Breast epithelium (tissue), 4 donors: ENCODE measurements around the gene RHOXF2. TPM values are rescaled to one million over a fixed set of nuclear protein-coding genes. Genes with fewer than 3 reads are reported as not detected.
"Not testable (repeated sequence)": the region's sequence is repeated elsewhere in the genome, so short reads cannot be mapped to it uniquely, and the experiment has no call there.

ENCODE experiments used
- DNase-seq, 2 donors: peaks; one replicate each; pipeline ENCODE4 v3.0.0-alpha.2; 2019; ENCODE audit warnings: low spot score in 2 of 2
- H3K27ac ChIP-seq, 2 donors: fragments of 200-600 bp; sonication (generic) in 1 of 2; one replicate each; pipeline ENCODE4 v1.5.1; 2016 to 2019; ENCODE audit warnings: mild to moderate bottlenecking in 1 of 2
- H3K27me3 ChIP-seq, 2 donors: fragments of 200-600 bp; sonication (generic) in 1 of 2; one replicate each; pipeline versions ENCODE4 v1.5.1 to v1.6.0; 2017 to 2019; ENCODE audit warnings: control low read depth in 1 of 2, mild to moderate bottlenecking in 1 of 2
- H3K36me3 ChIP-seq: fragments of 200-600 bp; one replicate; pipeline ENCODE4 v1.5.1; 2019
- H3K4me1 ChIP-seq, 2 donors: fragments of 200-600 bp; sonication (generic); one replicate each; pipeline ENCODE4 v1.5.1; 2016 to 2019; ENCODE audit warnings: control low read depth in 1 of 2
- H3K4me3 ChIP-seq, 3 donors: fragments of 200-600 bp; sonication (generic); 1 replicate in 2 of 3; 2 replicates in 1 of 3; pipeline ENCODE4 v1.5.1; 2016 to 2019; ENCODE audit warnings: mild to moderate bottlenecking in 3 of 3, moderate library complexity in 2 of 3
- H3K9me3 ChIP-seq, 2 donors: fragments of 200-600 bp; sonication (generic) in 1 of 2; one replicate each; pipeline ENCODE4 v1.5.1; 2016 to 2019; ENCODE audit warnings: control low read depth in 1 of 2
- CTCF ChIP-seq, 3 donors: fragments of 450-650 bp; IDR thresholded peaks; one replicate each; pipeline ENCODE4 v1.5.1; 2016 to 2017; ENCODE audit warnings: antibody characterized with exemption in 3 of 3, mild to moderate bottlenecking in 3 of 3, moderate library complexity in 3 of 3
- POLR2A ChIP-seq: fragments of 450-650 bp; IDR thresholded peaks from one replicate; pipeline ENCODE4 v1.6.1; 2016; ENCODE audit warnings: antibody characterized with exemption, mild to moderate bottlenecking, moderate library complexity
- POLR2AphosphoS5 ChIP-seq, 3 donors: sonication (generic); formaldehyde crosslinking; IDR thresholded peaks; one replicate each; pipeline ENCODE4 v1.6.1; 2017; ENCODE audit warnings: antibody characterized with exemption in 3 of 3
- intact Hi-C: fragments of 100-400 bp; cut with DNase I; formaldehyde crosslinking; loops from one replicate; pipeline ENCODE4 v1.15.1; 2023; ENCODE audit warnings: low total_unique reads
- total RNA-seq, 3 donors: library from RNA; depleted of rRNA; stranded (reverse); fragments of >200 nt; gene quantifications; one replicate each; pipeline ENCODE4 v1.1.0, GENCODE V29; 2016

Gene RHOXF2, protein sequence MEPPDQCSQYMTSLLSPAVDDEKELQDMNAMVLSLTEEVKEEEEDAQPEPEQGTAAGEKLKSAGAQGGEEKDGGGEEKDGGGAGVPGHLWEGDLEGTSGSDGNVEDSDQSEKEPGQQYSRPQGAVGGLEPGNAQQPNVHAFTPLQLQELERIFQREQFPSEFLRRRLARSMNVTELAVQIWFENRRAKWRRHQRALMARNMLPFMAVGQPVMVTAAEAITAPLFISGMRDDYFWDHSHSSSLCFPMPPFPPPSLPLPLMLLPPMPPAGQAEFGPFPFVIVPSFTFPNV
- total RNA-seq, result not detected

DNA sequence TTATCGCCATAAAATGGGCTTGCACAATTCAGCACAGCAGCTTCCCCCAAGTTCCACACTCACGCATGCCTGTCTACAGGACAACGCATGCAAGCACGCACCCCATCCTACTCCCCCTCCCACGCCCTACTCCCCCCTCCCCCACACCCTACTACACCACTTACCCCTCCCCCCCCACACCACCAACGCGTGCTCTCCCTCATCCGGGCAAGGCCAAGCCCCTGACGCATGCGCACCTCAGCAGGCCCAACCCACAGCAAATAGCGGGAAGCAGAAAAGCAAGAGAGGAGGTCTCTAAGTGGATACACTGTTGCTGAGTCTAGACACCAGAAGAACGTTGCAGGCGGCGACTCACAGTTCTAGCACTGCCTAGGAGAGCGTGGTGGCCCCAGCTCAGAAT lies at the start of gene RHOXF2:
Gene RHOXF2, plus strand, starts transcription at position 301 of the 400 bp plus-strand sequence. CDS start 138 bp downstream, outside the sequence.
- H3K9me3 ChIP-seq, DNase-seq, H3K27me3 ChIP-seq, intact Hi-C loops, H3K4me1 ChIP-seq, H3K27ac ChIP-seq, H3K36me3 ChIP-seq, H3K4me3 ChIP-seq: not testable (repeated sequence)

DNA sequence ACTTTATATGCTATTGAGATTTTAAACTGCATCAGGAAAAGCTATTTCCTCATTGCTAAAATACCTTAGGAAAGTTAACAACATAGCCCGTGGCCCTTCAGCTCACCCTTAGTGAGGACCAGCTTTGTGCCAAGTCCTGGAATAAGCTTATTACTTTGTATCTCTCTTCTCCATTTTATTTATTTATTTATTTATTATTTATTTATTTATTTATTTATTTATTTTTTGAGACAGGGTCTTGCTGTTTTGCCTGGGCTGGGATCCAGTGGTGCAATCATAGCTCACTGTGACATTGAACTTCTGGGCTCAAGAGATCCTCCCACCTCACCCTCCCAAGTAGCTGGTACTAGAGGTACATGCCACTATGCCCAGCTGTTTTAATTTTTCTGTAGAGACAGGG lies 49.0 kb upstream of the RHOXF2 start:
- H3K36me3 ChIP-seq, result no peaks in the 10 kb centered on the region
- H3K4me1 ChIP-seq, result no peaks in the 10 kb centered on the region
- peaks cover 0 to 4% of the 10 kb centered on the region in 2 donors for H3K9me3 ChIP-seq
- no peak for TF ChIP-seq POLR2AphosphoS5 (IDR thresholded peaks at IDR 0.05)
- intact Hi-C loops, result no loop called here
- H3K27ac ChIP-seq, result no peak overlapping the region
- no peak overlapping the region for H3K4me3 ChIP-seq
- no peak for DNase-seq
- H3K27me3 ChIP-seq, result no peaks in the 10 kb centered on the region

DNA sequence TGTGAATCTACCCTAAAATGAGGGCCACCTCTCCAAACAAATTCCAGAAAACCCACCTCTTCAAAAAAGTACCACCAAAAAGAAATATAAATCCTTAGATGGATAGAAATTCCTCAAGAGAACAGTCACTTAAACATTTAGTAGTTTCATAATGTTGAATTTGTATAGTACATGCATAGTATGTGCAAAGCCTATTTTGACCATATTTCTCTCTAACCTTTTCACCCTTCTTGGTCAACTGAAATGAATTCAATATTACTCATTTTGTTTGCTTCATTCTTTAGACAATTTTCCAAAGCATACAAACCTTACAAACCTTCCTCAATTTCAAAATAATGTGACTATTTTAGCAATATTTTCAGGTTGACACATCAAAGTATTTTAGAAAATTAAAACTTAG lies 46.8 kb upstream of the RHOXF2 start:
- intact Hi-C loops, result no loop called here
- DNase-seq, result no peak
- Histone ChIP-seq H3K36me3 (no peaks in the 10 kb centered on the region), H3K27me3 (no peaks in the 10 kb centered on the region), H3K27ac (no peak overlapping the region), H3K4me1 (no peaks in the 10 kb centered on the region), H3K9me3 (no peaks in the 10 kb centered on the region), H3K4me3 (no peak overlapping the region)
- TF ChIP-seq CTCF (IDR thresholded peaks at IDR 0.05), result no peak
- TF ChIP-seq POLR2A, result no peak
- no peak for TF ChIP-seq POLR2AphosphoS5 (IDR thresholded peaks at IDR 0.05)

DNA sequence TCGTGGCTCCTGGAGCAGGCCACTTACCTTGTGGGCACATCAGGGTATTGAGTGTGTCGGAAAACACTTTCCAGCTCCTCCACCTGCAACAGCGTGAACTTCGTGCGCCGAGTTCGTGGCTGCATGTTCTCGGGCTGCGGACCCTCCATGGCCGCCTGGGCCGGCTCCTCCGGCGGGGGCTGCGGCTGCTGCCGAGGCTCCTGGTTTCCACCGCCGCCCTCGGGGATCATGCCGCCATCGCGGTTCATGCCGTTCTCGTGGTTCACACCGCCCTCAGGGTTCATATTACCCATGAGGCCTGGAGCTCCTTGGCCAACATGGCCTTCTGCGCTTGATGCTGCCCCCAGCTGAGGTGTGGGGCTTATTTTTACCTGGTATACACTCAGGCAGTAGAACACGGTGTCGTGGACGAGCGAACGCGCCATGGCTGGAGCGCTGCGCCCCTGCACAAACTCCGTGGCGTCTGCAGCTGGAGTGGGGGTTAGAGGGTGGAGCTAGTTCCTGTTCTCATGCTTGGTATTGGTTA lies 42.9 kb upstream of the RHOXF2 start, which contains the start of gene RHOXF1:
Gene RHOXF1, minus strand, starts transcription at position 476 of the 526 bp plus-strand sequence. Its CDS starts 51 bp downstream, at position 425.
- Histone ChIP-seq H3K4me1 (no peaks in the 10 kb centered on the region), H3K27ac (no peak within 1 kb of the TSS), H3K27me3 (peaks cover 0 to 5% of the 10 kb centered on the region in 2 donors), H3K36me3 (no peaks in the 10 kb centered on the region), H3K4me3 (no peak within 1 kb of the TSS), H3K9me3 (no peaks in the 10 kb centered on the region)
- DNase-seq, result no peak
- intact Hi-C loops, result no loop called here
- no peak for TF ChIP-seq POLR2A
- TF ChIP-seq POLR2AphosphoS5 (IDR thresholded peaks at IDR 0.05), result no peak
- TF ChIP-seq CTCF (IDR thresholded peaks at IDR 0.05), result no peak

- intact Hi-C loops, result no loop called here
- TF ChIP-seq CTCF (IDR thresholded peaks at IDR 0.05), result no peak
- no peak for TF ChIP-seq POLR2AphosphoS5 (IDR thresholded peaks at IDR 0.05)
- TF ChIP-seq POLR2A, result no peak
- Histone ChIP-seq H3K27ac (no peak overlapping the region), H3K27me3 (peaks cover 0 to 5% of the 10 kb centered on the region in 2 donors), H3K36me3 (no peaks in the 10 kb centered on the region), H3K4me1 (no peaks in the 10 kb centered on the region), H3K9me3 (no peaks in the 10 kb centered on the region), H3K4me3 (no peak overlapping the region)
- no peak for DNase-seq
These were observed 38.2 kb upstream of the RHOXF2 start for GRCh38 chrX:120120223-120120622.

DNA sequence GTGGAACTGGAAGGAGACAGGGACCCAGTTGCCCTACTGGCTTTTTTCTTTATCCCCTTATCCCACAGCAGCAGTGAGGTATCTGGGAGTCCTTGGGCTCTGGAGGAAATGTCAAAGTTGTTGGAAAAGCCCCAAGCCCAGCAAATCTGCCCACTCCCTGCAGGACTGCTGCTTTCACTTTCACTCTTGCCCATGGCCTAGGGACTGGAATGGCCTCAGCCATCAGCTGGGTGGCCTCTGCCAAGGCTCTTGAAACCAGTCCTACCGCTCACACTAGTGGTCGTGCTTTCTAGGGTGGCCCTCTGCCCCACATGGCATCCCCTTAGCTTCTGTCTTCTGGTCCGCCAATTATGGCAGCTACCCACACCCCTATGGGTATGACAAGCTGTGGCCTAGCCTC lies 33.0 kb upstream of the RHOXF2 start:
- H3K4me1 ChIP-seq, result no peaks in the 10 kb centered on the region
- H3K4me3 ChIP-seq, result peak overlapping the region in 1 of 3 donors; percentile 30
- no peaks in the 10 kb centered on the region for H3K36me3 ChIP-seq
- intact Hi-C loops, result no loop called here
- no peak for DNase-seq
- no peaks in the 10 kb centered on the region for H3K9me3 ChIP-seq
- TF ChIP-seq CTCF (IDR thresholded peaks at IDR 0.05) (no peak), POLR2A (no peak)
- H3K27ac ChIP-seq, result no peak overlapping the region
- H3K27me3 ChIP-seq, result peaks cover 0 to 8% of the 10 kb centered on the region in 2 donors

DNA sequence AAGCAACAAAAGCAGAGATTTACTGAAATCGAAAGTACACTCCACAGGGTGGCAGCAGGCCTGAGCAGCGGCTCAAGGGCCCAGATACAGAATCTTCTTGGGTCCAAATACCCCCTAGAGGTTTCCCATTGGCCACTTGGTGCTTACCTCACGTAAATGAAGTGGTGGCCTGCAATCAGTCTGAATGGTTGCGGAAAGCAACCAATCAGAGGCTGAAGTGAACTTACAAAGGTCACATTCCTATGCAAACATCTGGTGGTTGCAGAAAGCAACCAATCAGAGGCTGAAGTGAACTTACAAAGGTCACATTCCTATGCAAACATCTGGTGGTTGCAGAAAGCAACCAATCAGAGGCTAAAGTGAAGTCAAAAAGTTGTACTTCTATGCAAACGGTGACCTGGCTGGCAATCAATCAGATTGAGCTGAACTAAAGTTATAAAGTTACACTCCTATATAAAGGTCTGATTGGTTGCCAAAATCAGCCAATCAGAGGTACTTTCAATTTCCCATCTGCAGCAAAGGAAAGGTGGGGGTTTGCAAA lies 30.0 kb upstream of the RHOXF2 start:
- DNase-seq, H3K9me3 ChIP-seq, intact Hi-C loops, H3K27me3 ChIP-seq, H3K27ac ChIP-seq, H3K4me1 ChIP-seq, H3K36me3 ChIP-seq, H3K4me3 ChIP-seq: not testable (repeated sequence)
